NT2/D1 (cell line): ENCODE data around the gene IGF2R.

ENCODE experiments used
- DNase-seq: peaks from one replicate; pipeline ENCODE4 v3.0.0-alpha.2; 2011; ENCODE audit warnings: low read depth, low spot score
- H3K27me3 ChIP-seq: 2 replicates; pipeline ENCODE4 v1.6.0; 2011; ENCODE audit warnings: mild to moderate bottlenecking; ENCODE audit not compliant: insufficient read length, insufficient read depth
- H3K36me3 ChIP-seq: 2 replicates; pipeline ENCODE4 v1.6.1; 2011; ENCODE audit warnings: mild to moderate bottlenecking, low read length, mixed read lengths; ENCODE audit not compliant: insufficient read depth, insufficient read length
- H3K4me1 ChIP-seq: 2 replicates; pipeline ENCODE4 v1.5.1; 2011; ENCODE audit not compliant: insufficient read depth, insufficient read length
- H3K4me3 ChIP-seq: 2 replicates; pipeline ENCODE4 v1.5.1; 2011; ENCODE audit warnings: low read depth; ENCODE audit not compliant: insufficient read length
- H3K9ac ChIP-seq: 2 replicates; pipeline ENCODE4 v1.6.0; 2011; ENCODE audit warnings: low read depth; ENCODE audit not compliant: insufficient read length
- H3K9me3 ChIP-seq: 2 replicates; pipeline ENCODE4 v1.5.1; 2011; ENCODE audit warnings: mild to moderate bottlenecking, low read length; ENCODE audit not compliant: insufficient read depth
- SUZ12 ChIP-seq: IDR thresholded peaks from 2 replicates; pipeline ENCODE4 v1.6.1; 2011; ENCODE audit not compliant: insufficient read length, insufficient read depth; ENCODE audit errors: extremely low read depth
- YY1 ChIP-seq: IDR thresholded peaks from 2 replicates; pipeline ENCODE4 v1.6.1; 2011; ENCODE audit not compliant: insufficient read length, insufficient read depth
- ZNF274 ChIP-seq: IDR thresholded peaks from 2 replicates; pipeline ENCODE4 v1.6.1; 2011; ENCODE audit warnings: mild to moderate bottlenecking, low read depth, low read length

IGF2R gene

DNA sequence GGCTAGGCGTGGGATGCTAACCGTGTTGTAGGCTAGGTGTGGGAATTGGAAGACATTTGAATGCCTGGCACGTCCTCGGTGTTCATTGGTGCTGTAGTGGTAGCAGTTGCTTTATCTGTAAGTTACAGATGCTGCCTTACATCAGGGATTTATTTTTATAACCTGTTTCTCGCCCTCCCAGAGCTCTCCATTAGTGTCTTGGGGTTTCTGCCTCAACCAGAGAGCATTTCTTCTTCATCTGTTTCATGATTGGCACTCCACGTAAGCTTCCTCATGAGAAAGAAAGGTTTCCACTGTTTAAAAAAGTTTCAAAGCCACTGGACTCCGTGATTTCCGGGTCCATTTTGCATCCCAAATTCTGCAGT is 9.0 kb downstream of the IGF2R start:
- H3K4me3 ChIP-seq, result no peak overlapping the region
- no peaks in the 10 kb centered on the region for H3K27me3 ChIP-seq
- no peaks in the 10 kb centered on the region for H3K9me3 ChIP-seq
- no peaks in the 10 kb centered on the region for H3K36me3 ChIP-seq
- no peak for DNase-seq
- TF ChIP-seq ZNF274 (no peak), SUZ12 (no peak), YY1 (no peak)
- H3K9ac ChIP-seq, result no peak overlapping the region
- peaks cover 15% of the 10 kb centered on the region for H3K4me1 ChIP-seq

DNA sequence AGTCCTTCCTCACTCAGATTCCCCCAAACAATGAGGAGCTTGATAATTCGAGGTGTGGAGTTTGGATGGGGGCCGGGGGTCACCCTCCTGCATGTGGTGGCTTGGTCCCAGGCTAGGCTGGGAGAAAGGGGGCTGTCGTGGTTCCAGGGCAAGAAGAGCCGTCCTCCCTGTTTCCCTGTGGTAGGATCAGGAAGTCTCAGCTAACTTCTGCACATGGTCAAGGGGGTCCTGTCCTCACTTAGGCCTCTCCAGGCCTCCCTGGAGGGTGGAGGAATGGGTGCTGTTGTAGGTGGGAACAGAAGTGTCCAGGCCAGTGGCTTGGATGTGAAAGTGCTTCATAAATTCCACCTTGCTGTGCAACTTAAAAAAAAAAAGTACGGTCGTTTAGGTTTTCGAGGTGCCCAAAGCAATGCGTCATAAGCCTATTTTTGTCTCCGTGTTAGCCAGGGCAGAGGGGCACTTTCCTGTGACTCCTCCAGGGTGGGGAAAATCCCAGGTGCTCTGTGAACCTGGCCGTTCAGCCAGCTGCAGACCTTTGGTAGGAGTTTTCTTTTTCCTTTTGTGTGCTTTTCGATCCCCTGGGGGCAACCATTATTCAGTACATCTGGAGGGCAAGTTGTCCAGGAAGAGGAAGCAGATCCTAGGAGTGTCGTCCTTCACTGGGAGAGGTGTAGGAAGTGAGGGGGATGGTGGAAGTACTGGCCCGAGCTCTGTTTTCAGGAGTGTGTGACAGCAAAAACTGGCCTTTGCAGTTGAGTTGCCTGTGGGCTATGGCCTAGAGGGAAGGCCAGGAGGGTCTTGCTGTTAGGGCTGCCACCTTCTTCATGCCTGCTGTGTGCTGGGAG is 9.6 kb downstream of the IGF2R start:
- no peak for TF ChIP-seq YY1
- no peak for TF ChIP-seq SUZ12
- TF ChIP-seq ZNF274, result no peak
- H3K27me3 ChIP-seq, result no peaks in the 10 kb centered on the region
- DNase-seq, result no peak
- H3K9me3 ChIP-seq, result no peaks in the 10 kb centered on the region
- no peak overlapping the region for H3K9ac ChIP-seq
- H3K4me1 ChIP-seq, result peaks cover 15% of the 10 kb centered on the region
- no peak overlapping the region for H3K4me3 ChIP-seq
- no peaks in the 10 kb centered on the region for H3K36me3 ChIP-seq

DNA sequence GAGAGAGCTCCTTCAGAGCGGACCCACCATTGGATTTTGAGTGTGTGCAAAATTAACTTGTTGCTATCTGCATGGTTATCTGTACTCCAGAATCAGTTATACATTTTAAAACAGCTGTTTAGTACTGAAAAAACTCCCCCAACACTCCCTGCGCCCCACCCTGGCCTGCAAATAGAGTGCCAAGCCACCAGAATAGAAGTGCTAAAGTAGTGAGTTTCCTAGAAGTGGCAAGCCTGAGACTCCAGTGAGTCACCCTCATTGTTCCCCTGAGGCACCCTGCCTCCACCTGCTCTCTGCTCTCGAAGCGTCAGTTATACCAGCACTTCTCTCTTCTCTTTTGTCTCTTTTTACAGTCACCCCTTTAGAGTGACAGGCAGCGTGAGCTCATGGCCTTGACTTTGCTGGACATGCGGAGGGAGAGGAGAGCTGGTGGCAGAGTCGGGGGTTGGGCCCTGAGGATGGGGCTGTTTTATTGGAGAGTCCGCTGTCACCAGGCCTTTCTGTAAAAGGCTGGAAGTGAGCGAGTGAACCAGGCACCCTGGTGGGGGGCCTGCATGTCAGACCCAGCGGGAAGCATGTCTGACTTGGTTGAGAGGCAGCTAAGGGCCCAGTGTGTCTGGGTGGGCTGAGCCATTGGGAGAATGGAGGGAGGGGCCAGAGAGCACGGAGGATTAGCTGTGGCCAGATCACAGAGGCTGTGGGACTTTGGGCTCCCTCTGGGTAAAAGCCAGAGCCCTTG is 10.4 kb downstream of the IGF2R start:
- no peak for TF ChIP-seq ZNF274
- no peak for TF ChIP-seq SUZ12
- TF ChIP-seq YY1, result no peak
- no peak overlapping the region for H3K9ac ChIP-seq
- no peaks in the 10 kb centered on the region for H3K27me3 ChIP-seq
- H3K9me3 ChIP-seq, result no peaks in the 10 kb centered on the region
- no peak for DNase-seq
- H3K36me3 ChIP-seq, result no peaks in the 10 kb centered on the region
- H3K4me3 ChIP-seq, result no peak overlapping the region
- peaks cover 15% of the 10 kb centered on the region for H3K4me1 ChIP-seq

DNA sequence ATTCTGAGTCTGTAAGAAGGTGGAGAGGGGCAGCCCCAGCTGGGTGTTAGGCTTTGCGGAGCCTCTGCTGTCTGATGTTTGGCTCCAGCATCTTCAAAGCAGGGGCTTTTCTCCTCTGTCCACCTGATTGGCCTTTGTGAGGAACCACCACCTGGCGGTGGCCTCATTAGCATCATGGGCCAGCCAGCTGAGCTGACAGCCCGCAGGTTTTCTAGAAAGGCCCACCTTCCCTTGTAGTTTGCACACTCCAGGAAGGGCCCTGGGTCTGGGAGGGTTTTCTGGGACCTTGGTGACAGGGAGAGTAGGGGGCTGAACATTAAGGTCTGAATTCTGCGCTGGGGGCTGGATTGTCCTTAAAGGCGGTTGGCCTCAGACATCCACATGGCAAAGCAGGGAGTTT is 11.6 kb downstream of the IGF2R start:
- no peak overlapping the region for H3K4me3 ChIP-seq
- no peaks in the 10 kb centered on the region for H3K27me3 ChIP-seq
- no peaks in the 10 kb centered on the region for H3K36me3 ChIP-seq
- H3K4me1 ChIP-seq, result peaks cover 15% of the 10 kb centered on the region
- H3K9ac ChIP-seq, result no peak overlapping the region
- TF ChIP-seq SUZ12 (no peak), YY1 (no peak), ZNF274 (no peak)
- DNase-seq, result no peak
- H3K9me3 ChIP-seq, result no peaks in the 10 kb centered on the region

DNA sequence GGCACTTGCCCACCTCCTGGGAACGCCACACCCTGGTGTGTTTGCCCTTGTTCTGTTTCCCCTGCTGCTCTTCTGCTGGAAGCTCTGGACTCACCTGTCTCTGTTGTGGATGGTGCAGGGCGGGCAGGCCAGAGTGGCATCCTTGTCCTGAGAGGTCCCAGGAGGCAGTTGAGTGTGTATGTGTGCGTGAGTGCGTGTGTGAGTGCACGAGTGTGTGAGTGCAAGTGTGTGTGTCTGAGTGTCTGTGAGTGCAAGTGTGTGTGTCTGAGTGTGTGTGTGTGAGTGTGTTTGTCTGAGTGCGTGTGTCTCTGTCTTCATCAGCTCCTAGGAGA is 12.2 kb downstream of the IGF2R start:
- Histone ChIP-seq H3K4me1 (peaks cover 15% of the 10 kb centered on the region), H3K9ac (no peak overlapping the region)

DNA sequence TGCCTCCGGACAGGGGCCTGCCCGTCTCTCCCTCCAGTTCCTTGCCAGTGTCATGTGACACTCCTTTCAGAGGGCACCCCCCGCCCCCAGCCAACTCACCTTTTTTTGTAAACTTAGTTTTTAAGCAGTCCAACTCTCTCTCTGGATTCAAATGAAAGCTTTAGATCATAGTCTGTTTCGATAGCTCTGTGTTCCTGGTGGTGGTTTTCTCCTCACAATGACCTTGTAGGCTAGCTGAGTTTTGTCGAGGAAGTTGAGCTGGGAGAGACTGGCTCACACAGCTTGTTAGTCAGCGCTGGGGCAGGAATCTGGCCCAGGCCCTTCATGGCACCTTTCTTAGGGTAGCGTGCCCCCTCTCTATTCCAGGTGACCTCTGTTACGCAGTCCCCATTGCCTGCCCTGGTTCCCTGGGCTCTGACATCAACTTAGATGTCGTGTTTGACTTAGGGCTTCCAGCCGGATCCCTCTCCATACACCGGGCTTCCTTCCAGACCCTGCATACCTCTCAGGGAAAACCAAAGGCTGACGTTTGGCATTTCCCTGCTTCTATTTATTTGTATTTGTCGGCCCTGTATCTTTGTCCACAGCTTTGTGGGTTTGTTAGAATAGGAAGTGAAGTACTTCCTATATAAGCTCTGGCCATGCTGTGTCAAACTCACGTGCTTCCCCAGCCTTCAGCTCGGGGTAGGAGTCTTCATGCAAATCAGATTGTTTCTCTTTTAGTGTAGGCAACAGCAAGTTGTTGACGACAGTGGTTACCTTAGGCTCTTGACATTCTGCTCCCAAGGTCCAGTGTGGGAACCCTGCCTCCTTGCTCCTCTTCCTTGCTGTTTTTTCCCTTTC is 12.7 kb downstream of the IGF2R start:
- no peak for DNase-seq

More for the DNA sequence above, 12.2 kb downstream of the IGF2R start:
- DNase-seq, result no peak
- TF ChIP-seq SUZ12 (no peak), ZNF274 (no peak), YY1 (no peak)
- Histone ChIP-seq H3K9me3 (no peaks in the 10 kb centered on the region), H3K36me3 (no peaks in the 10 kb centered on the region), H3K27me3 (no peaks in the 10 kb centered on the region), H3K4me3 (no peak overlapping the region)

More for the DNA sequence above, 12.7 kb downstream of the IGF2R start:
- TF ChIP-seq ZNF274 (no peak), SUZ12 (no peak), YY1 (no peak)
- no peak overlapping the region for H3K9ac ChIP-seq
- H3K4me3 ChIP-seq, result no peak overlapping the region
- H3K9me3 ChIP-seq, result no peaks in the 10 kb centered on the region
- no peaks in the 10 kb centered on the region for H3K36me3 ChIP-seq
- H3K4me1 ChIP-seq, result peaks cover 15% of the 10 kb centered on the region
- H3K27me3 ChIP-seq, result no peaks in the 10 kb centered on the region
